ENCODE data around the gene HMX1. TPM values are rescaled to one million over a fixed set of nuclear protein-coding genes. Genes with fewer than 3 reads are reported as not detected.

The HMX1 gene
- total RNA-seq, 1 donor from 2014 or later = 0.92 TPM

DNA sequence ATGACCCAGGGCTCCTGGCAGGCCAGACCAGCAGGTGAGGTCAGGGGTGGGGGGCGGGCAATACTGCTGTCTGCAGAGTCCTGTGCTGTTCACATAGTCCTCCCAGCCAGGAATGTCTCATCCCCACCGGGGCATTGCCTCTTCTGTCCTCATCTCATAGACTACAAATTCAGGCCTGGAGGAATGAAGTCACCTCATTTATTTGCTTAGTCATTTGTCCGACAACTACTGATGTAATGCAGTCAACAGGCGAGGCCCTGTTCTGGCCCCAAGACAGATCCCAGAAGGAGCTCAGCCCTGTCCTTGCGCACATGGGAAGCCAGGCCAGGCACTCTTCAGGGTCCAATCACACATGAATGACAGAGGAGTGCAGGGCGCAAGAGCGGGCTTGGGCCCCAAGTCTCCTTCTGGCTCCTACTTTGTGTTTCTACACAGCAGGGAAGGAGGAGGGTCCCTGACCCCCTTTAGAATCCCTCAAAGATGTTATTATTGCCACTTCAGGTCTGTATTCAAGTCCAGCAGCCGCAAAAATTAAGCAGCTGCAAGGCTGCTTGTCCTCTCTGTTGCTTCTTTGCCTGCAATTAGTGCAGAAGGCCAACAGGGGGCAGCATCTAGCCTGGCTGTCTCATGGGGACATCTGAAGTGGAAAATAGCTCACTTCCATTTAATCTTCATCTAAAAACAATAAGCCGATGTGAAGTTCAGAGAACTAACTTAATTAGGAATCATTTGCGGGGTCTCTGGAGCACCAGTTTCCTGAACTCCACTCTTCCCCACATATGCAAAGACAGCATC, 15.2 kb upstream of the HMX1 start:
- Mint-ChIP-seq H3K27ac (no peak overlapping the region), H3K4me3 (no peak overlapping the region), H3K9me3 (no peaks in the 10 kb centered on the region), H3K36me3 (no peaks in the 10 kb centered on the region), H3K27me3 (ENCODE audit: low read depth) (peaks cover 95% of the 10 kb centered on the region), H3K4me1 (no peaks in the 10 kb centered on the region)
- no peak for DNase-seq (ENCODE audit: low spot score in 2 of 2, unreplicated experiment in 2 of 2)
- TF ChIP-seq, protein P1, sequence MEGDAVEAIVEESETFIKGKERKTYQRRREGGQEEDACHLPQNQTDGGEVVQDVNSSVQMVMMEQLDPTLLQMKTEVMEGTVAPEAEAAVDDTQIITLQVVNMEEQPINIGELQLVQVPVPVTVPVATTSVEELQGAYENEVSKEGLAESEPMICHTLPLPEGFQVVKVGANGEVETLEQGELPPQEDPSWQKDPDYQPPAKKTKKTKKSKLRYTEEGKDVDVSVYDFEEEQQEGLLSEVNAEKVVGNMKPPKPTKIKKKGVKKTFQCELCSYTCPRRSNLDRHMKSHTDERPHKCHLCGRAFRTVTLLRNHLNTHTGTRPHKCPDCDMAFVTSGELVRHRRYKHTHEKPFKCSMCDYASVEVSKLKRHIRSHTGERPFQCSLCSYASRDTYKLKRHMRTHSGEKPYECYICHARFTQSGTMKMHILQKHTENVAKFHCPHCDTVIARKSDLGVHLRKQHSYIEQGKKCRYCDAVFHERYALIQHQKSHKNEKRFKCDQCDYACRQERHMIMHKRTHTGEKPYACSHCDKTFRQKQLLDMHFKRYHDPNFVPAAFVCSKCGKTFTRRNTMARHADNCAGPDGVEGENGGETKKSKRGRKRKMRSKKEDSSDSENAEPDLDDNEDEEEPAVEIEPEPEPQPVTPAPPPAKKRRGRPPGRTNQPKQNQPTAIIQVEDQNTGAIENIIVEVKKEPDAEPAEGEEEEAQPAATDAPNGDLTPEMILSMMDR (IDR thresholded peaks at IDR 0.05; ENCODE audit: unreplicated experiment) = peak; percentile 22

- Mint-ChIP-seq H3K4me1 (no peaks in the 10 kb centered on the region), H3K27me3 (ENCODE audit: low read depth) (peaks cover 95% of the 10 kb centered on the region), H3K36me3 (no peaks in the 10 kb centered on the region), H3K4me3 (no peak overlapping the region), H3K9me3 (no peaks in the 10 kb centered on the region), H3K27ac (no peak overlapping the region)
- TF ChIP-seq, protein P1 (IDR thresholded peaks at IDR 0.05; ENCODE audit: unreplicated experiment) = no peak
- DNase-seq (ENCODE audit: low spot score in 2 of 2, unreplicated experiment in 2 of 2) = no peak
Observed at GRCh38 chr4:8882239-8882638, 10.6 kb upstream of the HMX1 start.

- Mint-ChIP-seq H3K36me3 (no peaks in the 10 kb centered on the region), H3K9me3 (no peaks in the 10 kb centered on the region), H3K27me3 (ENCODE audit: low read depth) (peaks cover 96% of the 10 kb centered on the region), H3K27ac (no peak overlapping the region), H3K4me1 (no peaks in the 10 kb centered on the region), H3K4me3 (no peak overlapping the region)
- TF ChIP-seq, protein P1 (IDR thresholded peaks at IDR 0.05; ENCODE audit: unreplicated experiment) = no peak
- no peak for DNase-seq (ENCODE audit: low spot score in 2 of 2, unreplicated experiment in 2 of 2)
Observed at GRCh38 chr4:8880851-8881250, 9.2 kb upstream of the HMX1 start.

GRCh38 chr4:8879574-8879973, 7.9 kb upstream of the HMX1 start:
- H3K9me3 Mint-ChIP-seq = no peaks in the 10 kb centered on the region
- H3K4me3 Mint-ChIP-seq = no peak overlapping the region
- TF ChIP-seq, protein P1 (IDR thresholded peaks at IDR 0.05; ENCODE audit: unreplicated experiment) = no peak
- H3K36me3 Mint-ChIP-seq = no peaks in the 10 kb centered on the region
- peaks cover 97% of the 10 kb centered on the region for H3K27me3 Mint-ChIP-seq (ENCODE audit: low read depth)
- no peaks in the 10 kb centered on the region for H3K4me1 Mint-ChIP-seq
- H3K27ac Mint-ChIP-seq = no peak overlapping the region
- no peak for DNase-seq (ENCODE audit: low spot score in 2 of 2, unreplicated experiment in 2 of 2)

- no peak overlapping the region for H3K27ac Mint-ChIP-seq
- H3K27me3 Mint-ChIP-seq (ENCODE audit: low read depth) = peaks cover 97% of the 10 kb centered on the region
- TF ChIP-seq, protein P1 (IDR thresholded peaks at IDR 0.05; ENCODE audit: unreplicated experiment) = no peak
- no peak for DNase-seq (ENCODE audit: low spot score in 2 of 2, unreplicated experiment in 2 of 2)
- H3K4me1 Mint-ChIP-seq = no peaks in the 10 kb centered on the region
- no peaks in the 10 kb centered on the region for H3K9me3 Mint-ChIP-seq
- H3K36me3 Mint-ChIP-seq = no peaks in the 10 kb centered on the region
- no peak overlapping the region for H3K4me3 Mint-ChIP-seq
Observed at GRCh38 chr4:8878421-8878820, 6.8 kb upstream of the HMX1 start.

- Mint-ChIP-seq H3K36me3 (no peaks in the 10 kb centered on the region), H3K4me1 (no peaks in the 10 kb centered on the region), H3K27me3 (ENCODE audit: low read depth) (peaks cover 98% of the 10 kb centered on the region), H3K27ac (no peak overlapping the region), H3K9me3 (no peaks in the 10 kb centered on the region), H3K4me3 (no peak overlapping the region)
- TF ChIP-seq, protein P1 (IDR thresholded peaks at IDR 0.05; ENCODE audit: unreplicated experiment) = no peak
- DNase-seq (ENCODE audit: low spot score in 2 of 2, unreplicated experiment in 2 of 2) = no peak
Observed at GRCh38 chr4:8877780-8878040, 6.1 kb upstream of the HMX1 start.
